Measurements from ENCODE around the gene RBM25. TPM values are rescaled to one million over a fixed set of nuclear protein-coding genes. Genes with fewer than 3 reads are reported as not detected.
A peak's percentile ranks its signal among the peaks of the same experiment; 100 is the strongest.

Gene RBM25
- total and polyA plus RNA-seq, 11 donors: 13.1 to 49.2 (median 36.6) TPM

GRCh38 chr14:73173092-73173735 is 114.9 kb downstream of the RBM25 start:
- Histone ChIP-seq H3K4me3 (no peak overlapping the region), H3K4me1 (peaks cover 0 to 7% (median 0%) of the 10 kb centered on the region in 12 donors), H3K27ac (no peak overlapping the region), H3K9me3 (no peaks in the 10 kb centered on the region), H3K36me3 (peaks cover 0 to 97% (median 94%) of the 10 kb centered on the region in 9 donors), H3K27me3 (no peaks in the 10 kb centered on the region)
- intact Hi-C loops (cut with DNase I): loop anchor here (1.0 to 10.0 kb wide), 7 partner anchors 112 to 304 kb away; no protein-coding TSS in a partner anchor
- TF ChIP-seq POLR2A (IDR thresholded peaks at IDR 0.05): no peak
- TF ChIP-seq, protein P1, sequence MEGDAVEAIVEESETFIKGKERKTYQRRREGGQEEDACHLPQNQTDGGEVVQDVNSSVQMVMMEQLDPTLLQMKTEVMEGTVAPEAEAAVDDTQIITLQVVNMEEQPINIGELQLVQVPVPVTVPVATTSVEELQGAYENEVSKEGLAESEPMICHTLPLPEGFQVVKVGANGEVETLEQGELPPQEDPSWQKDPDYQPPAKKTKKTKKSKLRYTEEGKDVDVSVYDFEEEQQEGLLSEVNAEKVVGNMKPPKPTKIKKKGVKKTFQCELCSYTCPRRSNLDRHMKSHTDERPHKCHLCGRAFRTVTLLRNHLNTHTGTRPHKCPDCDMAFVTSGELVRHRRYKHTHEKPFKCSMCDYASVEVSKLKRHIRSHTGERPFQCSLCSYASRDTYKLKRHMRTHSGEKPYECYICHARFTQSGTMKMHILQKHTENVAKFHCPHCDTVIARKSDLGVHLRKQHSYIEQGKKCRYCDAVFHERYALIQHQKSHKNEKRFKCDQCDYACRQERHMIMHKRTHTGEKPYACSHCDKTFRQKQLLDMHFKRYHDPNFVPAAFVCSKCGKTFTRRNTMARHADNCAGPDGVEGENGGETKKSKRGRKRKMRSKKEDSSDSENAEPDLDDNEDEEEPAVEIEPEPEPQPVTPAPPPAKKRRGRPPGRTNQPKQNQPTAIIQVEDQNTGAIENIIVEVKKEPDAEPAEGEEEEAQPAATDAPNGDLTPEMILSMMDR (IDR thresholded peaks at IDR 0.05): peak; percentile 13 to 62 (median 44)
- no peak for DNase-seq
- WGBS, 4 donors: 51 to 62% (median 53%) methylated on average over 3 of the region's 3 CpGs
- ATAC-seq: no peak

Other genes starting within 250 kb of the RBM25 start
- gene DPF3, start 164.4 kb upstream of the RBM25 start, total RNA-seq: 10 to 100 TPM; 20.5 to 53.8 (median 40.4) TPM
- 10 to 100 TPM; 13.5 to 21.2 TPM for gene DPF3, start 164.4 kb upstream of the RBM25 start, polyA plus RNA-seq
- gene DCAF4, start 132.1 kb upstream of the RBM25 start, total RNA-seq: 10 to 100 TPM in 2 of 9 donors, 1 to 10 TPM in 7; 5.2 to 13.1 (median 8.6) TPM
- gene DCAF4, start 132.1 kb upstream of the RBM25 start, polyA plus RNA-seq: 10 to 100 TPM in 1 of 2 donors, 1 to 10 TPM in 1; 2.4 to 10.0 TPM
- gene ZFYVE1, start 31.4 kb upstream of the RBM25 start, total RNA-seq: 10 to 100 TPM; 10.6 to 20.7 (median 14.8) TPM
- gene ZFYVE1, start 31.4 kb upstream of the RBM25 start, polyA plus RNA-seq: 1 to 10 TPM; 5.2 to 8.4 TPM
- 10 to 100 TPM; 19.9 to 44.1 (median 22.9) TPM for gene PSEN1, start 78.0 kb downstream of the RBM25 start, total RNA-seq
- 10 to 100 TPM; 11.6 to 22.4 TPM for gene PSEN1, start 78.0 kb downstream of the RBM25 start, polyA plus RNA-seq
- 10 to 100 TPM in 1 of 9 donors, 1 to 10 TPM in 6, under 1 TPM in 2; 0.79 to 10.3 (median 1.5) TPM for gene PAPLN, start 179.0 kb downstream of the RBM25 start, total RNA-seq
- 1 to 10 TPM in 1 of 2 donors, under 1 TPM in 1; 0.30 to 1.4 TPM for gene PAPLN, start 179.0 kb downstream of the RBM25 start, polyA plus RNA-seq